GM18507 (cell line): Measurements from ENCODE around the gene L3MBTL1.

Source experiments
- DNase-seq: peaks from one replicate; pipeline ENCODE4 v3.0.0; 2011; ENCODE audit warnings: low read depth; ENCODE audit not compliant: insufficient read length; ENCODE audit errors: extremely low spot score
- FAIRE-seq: peaks from 2 replicates; lab custom pipeline; 2011; peaks lifted over from hg19 to GRCh38; lab: Jason Lieb, UNC

The L3MBTL1 gene

GRCh38 chr20:43548273-43548880 is 40.9 kb downstream of the L3MBTL1 start:
- FAIRE-seq: no peak
- no peak for DNase-seq

- FAIRE-seq: no peak
- DNase-seq: no peak
Measured at GRCh38 chr20:43549416-43550065, 42.0 kb downstream of the L3MBTL1 start.

- DNase-seq (no peak), FAIRE-seq (no peak)
Measured at GRCh38 chr20:43550456-43550855, 43.0 kb downstream of the L3MBTL1 start.

GRCh38 chr20:43554369-43554768 is 46.9 kb downstream of the L3MBTL1 start:
- no peak for DNase-seq
- no peak for FAIRE-seq

- FAIRE-seq (no peak), DNase-seq (no peak)
Measured at GRCh38 chr20:43558412-43559146, 51.1 kb downstream of the L3MBTL1 start, which contains the start of gene SGK2. Gene SGK2, plus strand, starts transcription at chr20:43559027. Its CDS starts 7,469 bp downstream, at chr20:43566496.

GRCh38 chr20:43559147-43559987 is 51.9 kb downstream of the L3MBTL1 start:
- FAIRE-seq (no peak), DNase-seq (no peak)

GRCh38 chr20:43560974-43561373 is 53.5 kb downstream of the L3MBTL1 start:
- DNase-seq (no peak), FAIRE-seq (no peak)

- DNase-seq (no peak), FAIRE-seq (no peak)
Measured at GRCh38 chr20:43563429-43563828, 55.9 kb downstream of the L3MBTL1 start.

- no peak for DNase-seq
- FAIRE-seq: no peak
Measured at GRCh38 chr20:43563991-43564390, 56.5 kb downstream of the L3MBTL1 start.

GRCh38 chr20:43564455-43564854 is 57.0 kb downstream of the L3MBTL1 start:
- FAIRE-seq (no peak), DNase-seq (no peak)

- no peak for FAIRE-seq
Measured at GRCh38 chr20:43564993-43565757, 57.7 kb downstream of the L3MBTL1 start.

GRCh38 chr20:43565758-43566104 is 58.2 kb downstream of the L3MBTL1 start:
- DNase-seq (no peak), FAIRE-seq (no peak)

More at GRCh38 chr20:43564993-43565757, 57.7 kb downstream of the L3MBTL1 start:
- no peak for DNase-seq

- DNase-seq (no peak), FAIRE-seq (no peak)
Measured at GRCh38 chr20:43567477-43567876, 60.0 kb downstream of the L3MBTL1 start.

- FAIRE-seq: no peak
- DNase-seq: no peak
Measured at GRCh38 chr20:43568706-43569105, 61.2 kb downstream of the L3MBTL1 start.

GRCh38 chr20:43569282-43569681 is 61.8 kb downstream of the L3MBTL1 start:
- no peak for FAIRE-seq
- DNase-seq: no peak

- FAIRE-seq: no peak
Measured at GRCh38 chr20:43570496-43570895, 63.0 kb downstream of the L3MBTL1 start.

GRCh38 chr20:43571310-43571709 is 63.8 kb downstream of the L3MBTL1 start:
- FAIRE-seq: no peak

More at GRCh38 chr20:43570496-43570895, 63.0 kb downstream of the L3MBTL1 start:
- DNase-seq: no peak

GRCh38 chr20:43571771-43572170 is 64.3 kb downstream of the L3MBTL1 start:
- FAIRE-seq: no peak
- DNase-seq: no peak

More at GRCh38 chr20:43571310-43571709, 63.8 kb downstream of the L3MBTL1 start:
- no peak for DNase-seq

- no peak for FAIRE-seq
- no peak for DNase-seq
Measured at GRCh38 chr20:43572891-43573290, 65.4 kb downstream of the L3MBTL1 start.
